ENCODE data around the gene COL21A1.

- no peak for TF ChIP-seq POLR2A (IDR thresholded peaks at IDR 0.05; ENCODE audit: low read length)
- TF ChIP-seq GATA1 (IDR thresholded peaks at IDR 0.05; ENCODE audit: low read depth, low read length) = no peak
Observed at GRCh38 chr6:56062836-56063235, 184.5 kb downstream of the COL21A1 start.
